Fibroblast of lung (primary cell): ENCODE results near the gene KTN1. TPM values are rescaled to one million over a fixed set of nuclear protein-coding genes. Genes with fewer than 3 reads are reported as not detected.

ENCODE experiments used
- DNase-seq, 2 donors: peaks; one replicate each; pipeline versions ENCODE4 v3.0.0 to v3.0.0-alpha.2; 2010; ENCODE audit warnings: low read depth in 2 of 2
- H2AFZ ChIP-seq: 2 replicates; pipeline ENCODE4 v1.5.1; 2012; ENCODE audit warnings: low read length, control low read depth, inconsistent platforms
- H3K27ac ChIP-seq: 2 replicates; pipeline ENCODE4 v1.5.1; 2011; ENCODE audit warnings: low read length, control low read depth; ENCODE audit not compliant: insufficient read depth
- H3K27me3 ChIP-seq: 2 replicates; pipeline ENCODE4 v1.5.1; 2011; ENCODE audit warnings: mild to moderate bottlenecking, low read length; ENCODE audit not compliant: control insufficient read depth, insufficient read depth
- H3K36me3 ChIP-seq: 2 replicates; pipeline ENCODE4 v1.5.1; 2011; ENCODE audit warnings: low read length; ENCODE audit not compliant: control insufficient read depth, insufficient read depth
- H3K4me1 ChIP-seq: 2 replicates; pipeline ENCODE4 v1.5.1; 2011; ENCODE audit warnings: low read length; ENCODE audit not compliant: control insufficient read depth, insufficient read depth; ENCODE audit errors: extremely low read depth
- H3K4me2 ChIP-seq: 2 replicates; pipeline ENCODE4 v1.5.1; 2011; ENCODE audit warnings: low read length, control low read depth; ENCODE audit not compliant: insufficient read depth; ENCODE audit errors: extremely low read depth
- H3K4me3 ChIP-seq, 4 experiments: fragments of 200-600 bp in 1 of 4; sonication (generic) in 1 of 4; replicated peaks in 1 of 4; 2 replicates each; pipeline ENCODE4 v1.5.1; 2011 to 2016; ENCODE audit warnings: low read length in 4 of 4, low read depth in 3 of 4, mild to moderate bottlenecking in 3 of 4, control low read depth in 2 of 4, inconsistent platforms in 1 of 4, mixed read lengths in 1 of 4; ENCODE audit not compliant: insufficient read depth in 1 of 4; ENCODE audit errors: control extremely low read depth in 1 of 4
- H3K79me2 ChIP-seq: 2 replicates; pipeline ENCODE4 v1.5.1; 2012; ENCODE audit warnings: mild to moderate bottlenecking, low read length, inconsistent platforms; ENCODE audit not compliant: control insufficient read depth, insufficient read depth
- H3K9ac ChIP-seq: 2 replicates; pipeline ENCODE4 v1.5.1; 2011; ENCODE audit warnings: mild to moderate bottlenecking, low read length, control low read depth; ENCODE audit not compliant: insufficient read depth
- H3K9me3 ChIP-seq: 2 replicates; pipeline ENCODE4 v1.5.1; 2012; ENCODE audit warnings: low read depth, low read length; ENCODE audit not compliant: control insufficient read depth, insufficient read depth
- H4K20me1 ChIP-seq: 2 replicates; pipeline ENCODE4 v1.5.1; 2011; ENCODE audit warnings: low read length; ENCODE audit not compliant: control insufficient read depth, insufficient read depth; ENCODE audit errors: extremely low read depth
- EZH2 ChIP-seq: IDR thresholded peaks from 2 replicates; pipeline ENCODE4 v1.5.1; 2012; ENCODE audit warnings: low read length, control low read depth, mild to moderate bottlenecking; ENCODE audit errors: missing control alignments
- polyA plus RNA-seq, 2 donors: library from polyadenylated mRNA; depleted of rRNA in 1 of 2; stranded (reverse) in 1 of 2; unstranded in 1 of 2; fragments of >200 nt; gene quantifications; 2 replicates each; pipeline ENCODE4 v1.2.1, GENCODE V29; 2011 to 2012; ENCODE audit warnings: missing spikeins in 1 of 2
- total RNA-seq: library from RNA; depleted of rRNA; stranded (reverse); fragments of >200 nt; gene quantifications from 2 replicates; pipeline ENCODE4 v1.2.1, GENCODE V29; 2014
- TF ChIP-seq, protein P1 (sequence below), 2 donors: IDR thresholded peaks in 1 of 2; conservative IDR thresholded peaks in 1 of 2; 1 replicate in 1 of 2; 2 replicates in 1 of 2; pipeline ENCODE4 v1.5.1; 2011 to 2012; ENCODE audit warnings: low read length in 2 of 2, control low read depth in 1 of 2, inconsistent platforms in 1 of 2, low read depth in 1 of 2, mild to moderate bottlenecking in 1 of 2

KTN1 gene
- total and polyA plus RNA-seq, 2 donors (not counting 1 experiment from before 2014, with no cell fraction given): 126 to 164 TPM

GRCh38 chr14:55681096-55681495 lies 101.1 kb downstream of the KTN1 start:
- no peak overlapping the region for H3K9ac ChIP-seq
- no peaks in the 10 kb centered on the region for H3K4me1 ChIP-seq
- TF ChIP-seq, protein P1, sequence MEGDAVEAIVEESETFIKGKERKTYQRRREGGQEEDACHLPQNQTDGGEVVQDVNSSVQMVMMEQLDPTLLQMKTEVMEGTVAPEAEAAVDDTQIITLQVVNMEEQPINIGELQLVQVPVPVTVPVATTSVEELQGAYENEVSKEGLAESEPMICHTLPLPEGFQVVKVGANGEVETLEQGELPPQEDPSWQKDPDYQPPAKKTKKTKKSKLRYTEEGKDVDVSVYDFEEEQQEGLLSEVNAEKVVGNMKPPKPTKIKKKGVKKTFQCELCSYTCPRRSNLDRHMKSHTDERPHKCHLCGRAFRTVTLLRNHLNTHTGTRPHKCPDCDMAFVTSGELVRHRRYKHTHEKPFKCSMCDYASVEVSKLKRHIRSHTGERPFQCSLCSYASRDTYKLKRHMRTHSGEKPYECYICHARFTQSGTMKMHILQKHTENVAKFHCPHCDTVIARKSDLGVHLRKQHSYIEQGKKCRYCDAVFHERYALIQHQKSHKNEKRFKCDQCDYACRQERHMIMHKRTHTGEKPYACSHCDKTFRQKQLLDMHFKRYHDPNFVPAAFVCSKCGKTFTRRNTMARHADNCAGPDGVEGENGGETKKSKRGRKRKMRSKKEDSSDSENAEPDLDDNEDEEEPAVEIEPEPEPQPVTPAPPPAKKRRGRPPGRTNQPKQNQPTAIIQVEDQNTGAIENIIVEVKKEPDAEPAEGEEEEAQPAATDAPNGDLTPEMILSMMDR (conservative IDR thresholded peaks at IDR 0.05 in 1 of 2, IDR thresholded peaks at IDR 0.05 in 1 of 2; ENCODE audit: low read depth in 1 of 2, low read length in 2 of 2): no peak
- TF ChIP-seq EZH2: no peak
- no peak overlapping the region for H3K4me2 ChIP-seq
- no peaks in the 10 kb centered on the region for H3K79me2 ChIP-seq
- no peaks in the 10 kb centered on the region for H4K20me1 ChIP-seq
- no peaks in the 10 kb centered on the region for H3K27me3 ChIP-seq
- H3K27ac ChIP-seq: no peak overlapping the region
- no peak for DNase-seq
- no peak overlapping the region for H3K4me3 ChIP-seq
- peaks cover 5% of the 10 kb centered on the region for H3K36me3 ChIP-seq
- H3K9me3 ChIP-seq: no peaks in the 10 kb centered on the region
- H2AFZ ChIP-seq: no peak overlapping the region

DNA sequence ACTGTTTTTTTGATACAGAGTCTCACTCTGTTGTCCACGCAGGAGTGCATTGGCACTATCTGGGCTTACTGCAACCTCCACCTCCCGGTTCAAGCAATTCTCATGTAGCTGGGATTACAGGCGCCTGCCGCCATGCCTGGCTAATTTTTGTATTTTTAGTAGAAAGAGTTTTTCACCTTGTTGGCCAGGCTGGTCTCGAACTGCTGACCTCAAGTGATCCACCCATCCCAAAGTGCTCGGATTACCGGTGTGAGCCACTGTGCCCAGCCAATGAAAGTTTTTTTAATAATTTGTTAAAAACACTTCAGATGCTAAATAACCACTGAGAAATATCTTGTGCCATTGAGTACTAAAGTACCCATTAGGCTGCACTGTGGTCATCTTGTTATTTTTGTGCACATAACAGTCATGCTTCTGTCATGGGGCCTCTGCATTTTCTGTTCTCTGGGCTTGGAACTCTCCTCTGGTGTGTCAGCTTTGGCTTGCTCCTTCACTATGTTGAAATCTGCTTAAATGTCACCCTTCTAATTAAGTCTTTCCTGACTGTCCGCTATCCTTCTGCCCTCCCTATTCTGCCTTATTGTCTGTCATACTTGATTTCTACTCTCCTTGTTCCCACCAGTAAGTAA lies 105.1 kb downstream of the KTN1 start:
- Histone ChIP-seq H3K9me3 (no peaks in the 10 kb centered on the region), H3K4me3 (no peak overlapping the region), H3K9ac (no peak overlapping the region), H4K20me1 (no peaks in the 10 kb centered on the region), H3K36me3 (no peaks in the 10 kb centered on the region), H3K27ac (no peak overlapping the region), H3K4me1 (no peaks in the 10 kb centered on the region), H3K79me2 (no peaks in the 10 kb centered on the region), H2AFZ (no peak overlapping the region), H3K27me3 (no peaks in the 10 kb centered on the region), H3K4me2 (no peak overlapping the region)
- peak in 1 of 2 donors; percentile 24 for DNase-seq
- TF ChIP-seq, protein P1 (conservative IDR thresholded peaks at IDR 0.05 in 1 of 2, IDR thresholded peaks at IDR 0.05 in 1 of 2; ENCODE audit: low read depth in 1 of 2, low read length in 2 of 2): no peak
- no peak for TF ChIP-seq EZH2

- Histone ChIP-seq H3K4me1 (no peaks in the 10 kb centered on the region), H3K4me2 (no peak overlapping the region), H3K27ac (no peak overlapping the region), H4K20me1 (no peaks in the 10 kb centered on the region), H3K9me3 (no peaks in the 10 kb centered on the region), H3K27me3 (no peaks in the 10 kb centered on the region), H3K36me3 (no peaks in the 10 kb centered on the region), H2AFZ (no peak overlapping the region), H3K9ac (no peak overlapping the region), H3K79me2 (no peaks in the 10 kb centered on the region), H3K4me3 (no peak overlapping the region)
- TF ChIP-seq, protein P1 (conservative IDR thresholded peaks at IDR 0.05 in 1 of 2, IDR thresholded peaks at IDR 0.05 in 1 of 2; ENCODE audit: low read depth in 1 of 2, low read length in 2 of 2): no peak
- no peak for TF ChIP-seq EZH2
- no peak for DNase-seq
These were observed 106.7 kb downstream of the KTN1 start for GRCh38 chr14:55686713-55687112.
